ENCODE measurements around the gene GOLGA3. TPM values are rescaled to one million over a fixed set of nuclear protein-coding genes. Genes with fewer than 3 reads are reported as not detected.
"Not testable (repeated sequence)": the region's sequence is repeated elsewhere in the genome, so short reads cannot be mapped to it uniquely, and the experiment has no call there.

The GOLGA3 gene
- total RNA-seq, 2 donors from 2014 or later = 32.2 to 49.8 TPM

DNA sequence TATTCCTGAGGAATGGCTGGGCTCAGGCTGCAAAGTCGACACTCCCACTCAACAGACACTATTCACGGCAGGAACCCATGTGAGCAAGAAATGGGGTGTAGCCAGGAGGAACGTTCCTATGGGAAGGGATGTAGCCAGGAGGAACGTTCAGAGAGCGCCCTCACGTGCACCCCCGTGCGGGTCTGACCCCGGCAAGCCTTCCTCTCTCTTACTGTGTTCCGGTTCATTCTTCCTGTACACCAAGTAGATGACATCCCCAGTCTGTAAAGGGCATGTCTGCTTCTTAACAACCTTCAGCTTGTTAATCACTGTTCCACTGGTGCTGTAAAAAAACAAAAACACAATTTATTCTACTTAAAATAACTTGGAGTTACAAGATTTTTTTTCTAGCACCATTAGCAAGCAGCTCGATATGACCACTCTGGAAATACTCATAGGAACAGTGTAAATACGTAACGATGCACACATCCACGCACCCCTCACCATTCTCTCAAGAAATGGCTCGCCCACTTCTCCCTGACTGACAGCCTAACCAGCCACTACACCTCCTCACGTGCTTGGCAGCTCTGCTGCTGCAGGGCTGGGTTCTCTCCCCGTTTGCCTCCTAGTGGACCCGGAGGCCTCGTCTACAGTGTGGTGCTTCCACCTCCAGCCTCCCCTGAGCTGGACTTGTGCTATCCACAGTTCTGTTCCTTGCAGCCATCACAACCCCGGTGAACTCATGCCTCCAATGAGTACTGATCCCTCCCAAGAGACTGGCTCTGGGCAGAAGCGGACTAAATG lies 43.6 kb upstream of the GOLGA3 start:
- Histone ChIP-seq H3K27me3 (no peaks in the 10 kb centered on the region), H3K27ac (no peak overlapping the region), H3K4me1 (no peaks in the 10 kb centered on the region), H3K9me3 (no peaks in the 10 kb centered on the region), H3K4me3 (no peak overlapping the region), H3K36me3 (peaks cover 75% of the 10 kb centered on the region)
- DNase-seq (ENCODE audit: low spot score) = no peak
- TF ChIP-seq, protein P1, sequence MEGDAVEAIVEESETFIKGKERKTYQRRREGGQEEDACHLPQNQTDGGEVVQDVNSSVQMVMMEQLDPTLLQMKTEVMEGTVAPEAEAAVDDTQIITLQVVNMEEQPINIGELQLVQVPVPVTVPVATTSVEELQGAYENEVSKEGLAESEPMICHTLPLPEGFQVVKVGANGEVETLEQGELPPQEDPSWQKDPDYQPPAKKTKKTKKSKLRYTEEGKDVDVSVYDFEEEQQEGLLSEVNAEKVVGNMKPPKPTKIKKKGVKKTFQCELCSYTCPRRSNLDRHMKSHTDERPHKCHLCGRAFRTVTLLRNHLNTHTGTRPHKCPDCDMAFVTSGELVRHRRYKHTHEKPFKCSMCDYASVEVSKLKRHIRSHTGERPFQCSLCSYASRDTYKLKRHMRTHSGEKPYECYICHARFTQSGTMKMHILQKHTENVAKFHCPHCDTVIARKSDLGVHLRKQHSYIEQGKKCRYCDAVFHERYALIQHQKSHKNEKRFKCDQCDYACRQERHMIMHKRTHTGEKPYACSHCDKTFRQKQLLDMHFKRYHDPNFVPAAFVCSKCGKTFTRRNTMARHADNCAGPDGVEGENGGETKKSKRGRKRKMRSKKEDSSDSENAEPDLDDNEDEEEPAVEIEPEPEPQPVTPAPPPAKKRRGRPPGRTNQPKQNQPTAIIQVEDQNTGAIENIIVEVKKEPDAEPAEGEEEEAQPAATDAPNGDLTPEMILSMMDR (IDR thresholded peaks at IDR 0.05) = no peak

DNA sequence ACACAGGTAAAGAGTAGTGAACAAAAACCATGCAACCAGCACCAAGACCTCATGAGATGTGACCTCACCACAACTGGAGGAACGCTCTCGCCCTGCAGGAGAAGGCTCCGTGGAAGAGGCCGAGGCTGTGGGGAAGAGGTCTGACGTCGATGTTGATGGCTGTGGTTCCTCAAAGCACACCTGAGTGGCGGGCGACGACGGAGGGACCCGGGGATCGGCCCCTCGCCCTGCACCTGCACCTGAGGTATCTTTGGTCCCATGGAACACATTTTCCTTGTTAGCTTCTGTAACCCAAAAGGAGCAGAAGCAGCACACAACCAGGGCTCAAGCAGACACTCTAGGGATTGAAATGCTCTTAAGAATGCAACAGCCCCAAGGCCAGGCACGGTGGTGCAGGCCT lies 40.9 kb upstream of the GOLGA3 start:
- Histone ChIP-seq H3K36me3 (peaks cover 61% of the 10 kb centered on the region), H3K4me1 (no peaks in the 10 kb centered on the region), H3K27me3 (no peaks in the 10 kb centered on the region), H3K9me3 (no peaks in the 10 kb centered on the region), H3K27ac (no peak overlapping the region), H3K4me3 (no peak overlapping the region)
- DNase-seq (ENCODE audit: low spot score) = no peak
- TF ChIP-seq, protein P1 (IDR thresholded peaks at IDR 0.05) = no peak

DNA sequence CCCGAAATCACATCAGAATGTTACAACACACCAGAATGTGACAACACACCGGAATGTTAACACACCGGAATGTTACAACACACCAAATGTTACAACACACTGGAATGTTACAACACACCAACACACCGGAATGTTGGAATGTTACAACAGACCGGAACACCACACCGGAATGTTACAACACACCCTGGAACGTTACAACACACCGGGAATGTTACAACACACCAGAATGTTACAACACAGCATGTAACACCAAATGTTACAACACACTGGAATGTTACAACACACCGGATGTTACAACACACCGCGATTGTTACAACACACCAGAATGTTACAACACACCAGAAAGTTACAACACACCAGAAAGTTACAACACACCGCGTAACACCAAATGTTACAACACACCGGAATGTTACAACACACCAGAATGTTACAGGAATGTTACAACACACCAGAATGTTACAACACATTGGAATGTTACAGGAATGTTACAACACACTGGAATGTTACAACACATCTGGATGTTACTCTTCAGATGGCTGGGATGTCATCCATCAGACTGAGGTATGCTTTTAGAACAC lies 37.7 kb upstream of the GOLGA3 start:
- TF ChIP-seq, protein P1 (IDR thresholded peaks at IDR 0.05) = no peak
- H3K4me3 ChIP-seq = no peak overlapping the region
- no peak overlapping the region for H3K27ac ChIP-seq
- DNase-seq (ENCODE audit: low spot score) = no peak
- H3K27me3 ChIP-seq = no peaks in the 10 kb centered on the region
- no peaks in the 10 kb centered on the region for H3K4me1 ChIP-seq
- H3K9me3 ChIP-seq = no peaks in the 10 kb centered on the region
- peaks cover 42% of the 10 kb centered on the region for H3K36me3 ChIP-seq

DNA sequence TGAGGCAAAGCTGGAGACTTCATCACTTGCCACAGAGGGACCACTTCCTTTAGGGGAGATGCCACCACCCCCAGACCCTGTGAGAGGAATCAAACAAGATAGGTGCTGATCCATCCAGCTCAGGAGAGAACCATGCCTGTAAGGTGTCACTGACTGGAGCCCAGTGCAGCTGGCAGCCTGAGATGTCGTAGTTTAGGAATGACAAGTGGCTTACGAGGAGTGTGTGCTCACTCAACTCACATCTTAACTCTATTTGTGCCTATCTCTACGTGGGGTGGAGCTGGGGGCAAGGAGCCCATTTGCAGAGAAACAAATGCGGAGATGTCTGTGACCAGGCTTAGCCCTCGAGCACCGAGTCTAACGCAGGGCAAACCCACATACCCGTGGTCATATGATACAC lies 32.9 kb upstream of the GOLGA3 start:
- TF ChIP-seq, protein P1 (IDR thresholded peaks at IDR 0.05) = no peak
- Histone ChIP-seq H3K9me3 (no peaks in the 10 kb centered on the region), H3K4me3 (no peak overlapping the region), H3K27ac (no peak overlapping the region), H3K27me3 (no peaks in the 10 kb centered on the region), H3K4me1 (no peaks in the 10 kb centered on the region), H3K36me3 (peaks cover 60% of the 10 kb centered on the region)
- DNase-seq (ENCODE audit: low spot score) = no peak

DNA sequence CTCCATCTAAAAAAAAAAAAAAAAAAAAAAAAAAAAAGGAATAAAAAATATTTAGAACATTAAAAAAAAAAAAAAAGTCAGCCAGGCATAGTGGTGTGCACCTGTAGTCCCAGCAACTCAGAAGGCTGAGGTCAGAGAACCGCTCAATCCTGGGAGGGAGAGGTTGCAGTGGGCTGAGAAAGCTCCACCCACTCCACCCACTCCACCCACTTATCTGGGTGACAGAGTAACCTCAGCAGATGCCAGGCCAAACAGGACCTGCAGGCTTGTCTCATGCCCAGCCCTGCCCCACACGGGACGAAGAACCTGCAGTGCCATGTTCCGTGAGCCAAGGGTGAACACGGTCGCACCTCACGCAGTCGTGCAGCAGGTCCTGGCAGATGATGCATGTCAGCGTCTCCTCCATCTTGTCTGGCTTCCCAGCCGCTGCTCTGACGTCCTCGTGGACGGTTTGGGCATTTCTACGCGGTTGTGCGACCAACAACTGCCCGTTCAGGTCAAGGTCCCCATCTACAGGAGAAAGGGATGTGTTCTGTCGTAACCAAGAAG lies 30.1 kb upstream of the GOLGA3 start:
- no peaks in the 10 kb centered on the region for H3K27me3 ChIP-seq
- no peaks in the 10 kb centered on the region for H3K9me3 ChIP-seq
- TF ChIP-seq, protein P1 (IDR thresholded peaks at IDR 0.05) = no peak
- H3K4me1 ChIP-seq = no peaks in the 10 kb centered on the region
- H3K36me3 ChIP-seq = peaks cover 81% of the 10 kb centered on the region
- no peak overlapping the region for H3K27ac ChIP-seq
- H3K4me3 ChIP-seq = no peak overlapping the region
- no peak for DNase-seq (ENCODE audit: low spot score)

DNA sequence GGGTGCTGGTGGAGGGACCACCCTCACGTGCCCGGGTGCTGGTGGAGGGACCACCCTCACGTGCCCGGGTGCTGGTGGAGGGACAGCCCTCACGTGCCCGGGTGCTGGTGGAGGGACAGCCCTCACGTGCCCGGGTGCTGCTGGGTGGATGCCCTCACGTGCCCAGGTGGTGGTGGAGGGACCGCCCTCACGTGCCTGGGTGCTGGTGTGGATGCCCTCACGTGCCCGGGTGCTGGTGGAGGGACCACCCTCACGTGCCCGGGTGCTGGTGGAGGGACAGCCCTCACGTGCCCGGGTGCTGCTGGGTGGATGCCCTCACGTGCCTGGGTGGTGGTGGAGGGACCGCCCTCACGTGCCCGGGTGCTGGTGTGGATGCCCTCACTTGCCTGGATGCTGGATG lies 28.4 kb upstream of the GOLGA3 start:
- not testable (repeated sequence) for H3K27me3 ChIP-seq; H3K4me3 ChIP-seq; H3K27ac ChIP-seq; DNase-seq (ENCODE audit: low spot score); H3K9me3 ChIP-seq; H3K4me1 ChIP-seq
- H3K36me3 ChIP-seq = peaks cover 90% of the 10 kb centered on the region
